ENCODE measurements around the gene SEC24A.
"Not testable (repeated sequence)": the region's sequence is repeated elsewhere in the genome, so short reads cannot be mapped to it uniquely, and the experiment has no call there.

SEC24A gene

DNA sequence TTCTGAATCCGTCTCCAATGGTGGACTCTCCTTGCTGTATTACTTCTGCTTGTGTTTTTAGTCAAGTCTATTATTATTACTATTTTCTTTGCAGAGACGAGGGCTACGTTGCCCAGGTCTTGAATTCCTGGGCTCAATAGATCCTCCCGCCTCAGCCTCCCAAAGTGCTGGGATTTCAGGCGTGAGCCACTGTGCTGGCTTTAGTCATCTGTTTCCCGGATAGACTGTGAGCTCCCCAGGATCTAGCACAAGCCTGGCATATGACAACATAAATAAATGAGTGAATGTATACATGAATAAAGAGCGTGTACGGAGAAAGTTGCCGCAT is 109.6 kb downstream of the SEC24A start:
- no peak for DNase-seq

DNA sequence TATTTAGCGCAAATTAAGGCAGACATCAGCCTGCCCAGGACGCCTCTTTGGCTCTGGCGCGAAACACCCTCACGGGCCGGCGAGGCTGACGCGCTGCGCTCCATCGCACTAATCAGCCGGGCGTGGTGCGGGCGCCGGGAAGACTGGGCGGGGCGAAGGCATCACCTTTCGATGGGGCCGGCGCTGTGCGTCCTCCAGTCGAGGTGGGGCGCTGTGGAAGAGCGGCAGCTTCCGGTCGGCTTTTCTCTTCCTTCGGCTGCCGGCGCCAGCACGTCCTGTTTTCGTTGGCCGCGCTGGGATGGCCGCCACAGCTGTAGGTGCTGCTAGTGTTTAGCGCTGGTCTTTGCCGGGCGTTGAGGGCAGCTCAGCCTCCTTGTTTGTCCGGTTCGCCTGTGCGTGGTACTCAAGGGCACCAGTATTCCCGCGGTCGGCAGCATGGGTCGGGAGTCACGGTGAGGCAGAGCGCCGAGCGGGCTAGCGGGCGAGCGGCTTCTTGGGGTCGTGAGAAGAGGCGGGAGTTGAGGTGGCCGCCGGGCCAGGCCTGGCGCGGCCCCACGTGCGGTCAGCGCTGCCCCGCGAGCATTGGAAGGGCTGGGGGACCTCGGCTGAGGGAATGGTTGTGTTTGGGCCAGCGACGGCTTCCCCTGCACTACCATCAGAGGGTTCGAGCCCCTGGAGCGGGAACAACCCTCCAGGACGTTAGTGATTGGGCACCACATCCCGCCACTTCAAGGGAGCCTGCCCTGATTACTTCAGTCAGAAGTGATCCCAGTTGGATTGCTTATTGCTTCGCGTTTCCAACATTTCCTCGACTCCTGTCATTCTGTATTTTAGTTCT is 110.1 kb downstream of the SEC24A start, which contains the start of gene DDX46:
DDX46 (plus strand) TSS at position 276 of the 838 bp plus-strand sequence; CDS start at position 436, 160 bp downstream.
- DNase-seq, result peak; percentile 88

DNA sequence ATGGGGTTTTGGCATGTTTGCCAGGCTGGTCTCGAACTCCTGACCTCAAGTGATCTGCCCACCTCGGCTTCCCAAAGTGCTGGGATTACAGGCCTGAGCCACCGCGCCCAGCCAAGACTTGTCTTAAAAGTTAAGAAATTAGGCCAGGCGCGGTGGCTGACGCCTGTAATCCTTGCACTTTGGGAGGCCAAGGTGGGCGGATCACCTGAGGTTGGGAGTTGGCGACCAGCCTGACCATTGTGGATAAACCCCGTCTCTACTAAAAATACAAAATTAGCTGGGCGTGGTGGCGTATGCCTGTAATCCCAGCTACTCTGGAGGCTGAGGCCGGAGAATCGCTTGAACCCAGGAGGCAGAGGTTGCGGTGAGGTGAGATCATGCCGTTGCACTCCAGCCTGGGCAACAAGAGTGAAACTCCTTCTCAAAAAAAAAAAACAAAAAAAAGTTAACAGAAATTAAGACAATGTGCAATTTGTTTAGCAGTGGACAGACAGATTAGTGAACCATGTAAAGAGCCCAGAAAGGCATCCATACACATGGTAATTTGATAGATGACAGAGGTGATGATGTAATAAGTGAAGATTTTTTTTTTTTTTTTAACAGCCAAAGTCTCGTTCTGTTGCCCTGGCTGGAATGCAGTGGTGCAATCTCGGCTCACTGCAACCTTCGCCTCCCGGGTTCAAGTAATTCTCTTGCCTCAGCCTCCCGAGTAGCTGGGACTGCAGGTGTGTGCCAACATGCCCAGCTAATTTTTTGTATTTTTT is 119.1 kb downstream of the SEC24A start:
- not testable (repeated sequence) for DNase-seq

DNA sequence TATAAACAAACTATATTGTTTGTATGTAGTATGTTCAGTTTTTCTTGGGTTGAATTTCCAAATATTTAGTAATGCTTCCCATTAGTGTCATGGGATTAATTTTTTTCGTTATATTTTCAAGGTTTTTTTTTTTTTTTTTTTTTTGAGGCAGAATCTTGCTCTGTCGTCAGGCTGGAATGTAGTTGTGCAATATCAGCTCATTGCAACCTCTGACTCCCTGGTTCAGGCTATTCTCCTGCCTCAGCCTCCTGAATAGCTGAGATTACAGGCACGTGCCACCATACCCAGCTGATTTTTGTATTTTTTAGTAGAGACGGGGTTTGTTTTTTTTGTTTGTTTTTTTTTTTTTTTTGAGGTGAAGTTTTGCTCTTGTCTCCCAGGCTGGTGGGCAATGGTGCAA is 120.6 kb downstream of the SEC24A start:
- DNase-seq, result no peak

DNA sequence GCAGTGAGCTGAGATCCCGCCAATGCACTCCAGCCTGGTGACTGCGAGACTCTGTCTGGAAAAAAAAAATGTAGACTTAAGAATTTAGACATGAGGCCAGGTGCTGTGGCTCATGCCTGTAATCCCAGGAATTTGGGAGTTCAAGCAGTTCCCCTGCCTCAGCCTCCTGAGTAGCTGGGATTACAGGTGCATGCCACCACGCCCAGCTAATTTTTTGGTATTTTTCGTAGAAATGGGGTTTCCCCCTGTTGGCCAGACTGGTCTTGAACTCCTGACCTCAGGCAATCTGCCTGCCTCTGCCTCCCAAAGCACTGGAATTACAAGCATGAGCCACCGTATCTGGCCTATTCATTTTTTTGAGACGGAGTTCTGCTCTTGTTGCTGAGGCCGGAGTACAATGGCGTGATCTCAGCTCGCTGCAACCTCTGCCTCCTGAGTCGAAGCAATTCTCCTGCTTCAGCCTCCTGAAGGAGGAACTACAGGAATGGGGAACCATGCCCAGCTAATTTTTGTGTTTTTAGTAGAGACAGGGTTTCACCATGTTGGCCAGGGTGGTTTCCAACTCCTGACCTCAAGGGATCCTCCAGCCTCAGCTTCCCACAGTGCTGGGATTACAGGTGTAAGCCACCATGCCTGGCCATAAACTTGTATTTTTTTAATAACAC is 124.0 kb downstream of the SEC24A start:
- no peak for DNase-seq

DNA sequence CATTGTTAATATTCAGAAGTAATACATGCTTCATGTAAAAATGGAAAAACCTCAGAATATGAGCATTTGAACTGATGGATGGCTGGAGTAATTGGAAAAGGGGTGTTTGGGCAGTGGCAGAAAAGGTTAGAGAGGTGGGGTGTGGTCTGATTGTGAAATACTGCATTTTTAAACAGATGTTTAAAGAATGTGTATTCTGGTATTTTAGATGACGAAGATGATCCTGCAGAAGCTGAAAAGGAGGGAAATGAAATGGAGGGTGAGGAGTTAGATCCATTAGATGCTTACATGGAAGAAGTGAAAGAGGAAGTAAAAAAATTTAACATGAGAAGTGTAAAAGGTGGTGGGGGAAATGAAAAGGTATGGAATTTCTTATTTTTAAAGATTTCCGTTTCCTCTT is 128.8 kb downstream of the SEC24A start:
- no peak for DNase-seq

Measured in GDM1 (cell line).